GM12872 (cell line): ENCODE measurements around the gene ZNF546.

Experiments used
- CTCF ChIP-seq: IDR thresholded peaks from 3 replicates; pipeline ENCODE4 v1.5.1; 2011; ENCODE audit warnings: low read depth, mild to moderate bottlenecking, low read length, moderate library complexity; ENCODE audit not compliant: insufficient read depth

Gene ZNF546

GRCh38 chr19:40070058-40070457 lies 73.2 kb downstream of the ZNF546 start:
- no peak for TF ChIP-seq CTCF
